Left lung (tissue), 10 donors: ENCODE data around the gene RYR3. TPM values are rescaled to one million over a fixed set of nuclear protein-coding genes. Genes with fewer than 3 reads are reported as not detected.

ENCODE experiments used
- ATAC-seq: fragments of 200-7000 bp; cut with Tn5 transposase; one replicate; pipeline ENCODE4 v1.9.1; 2020; ENCODE audit warnings: moderate library complexity
- DNase-seq, 4 donors: peaks; one replicate each; pipeline ENCODE4 v3.0.0-alpha.2; 2013 to 2020
- H3K27ac ChIP-seq, 2 donors: fragments of 200-600 bp; sonication (generic) in 1 of 2; one replicate each; pipeline versions ENCODE4 v1.5.0 to v1.8.0; 2020 to 2021
- H3K27me3 ChIP-seq, 2 donors: fragments of 200-600 bp; sonication (generic) in 1 of 2; one replicate each; pipeline versions ENCODE4 v1.5.0 to v1.8.0; 2020 to 2021
- H3K36me3 ChIP-seq, 2 donors: fragments of 200-600 bp; sonication (generic) in 1 of 2; one replicate each; pipeline versions ENCODE4 v1.5.0 to v1.8.0; 2020 to 2021
- H3K4me1 ChIP-seq, 2 donors: fragments of 200-600 bp; one replicate each; pipeline ENCODE4 v1.8.0; 2021
- H3K4me3 ChIP-seq, 2 donors: fragments of 200-600 bp; sonication (generic) in 1 of 2; one replicate each; pipeline versions ENCODE4 v1.5.0 to v1.8.0; 2020 to 2021; ENCODE audit warnings: mild to moderate bottlenecking in 1 of 2
- H3K9me3 ChIP-seq, 2 donors: fragments of 200-600 bp; sonication (generic) in 1 of 2; one replicate each; pipeline versions ENCODE4 v1.5.0 to v1.8.0; 2020 to 2021
- intact Hi-C, 2 donors: fragments of 100-400 bp; cut with DNase I; formaldehyde crosslinking; loops; one replicate each; pipeline versions ENCODE4 v1.11.2 to v1.14.2; 2022
- polyA plus RNA-seq, 6 donors: library from polyadenylated mRNA; unstranded; fragments of 120-200 nt; gene quantifications; one replicate each; pipeline ENCODE4 v1.2.1, GENCODE V29; 2013; ENCODE audit not compliant: insufficient read length in 6 of 6
- total RNA-seq, 2 donors: library from RNA; stranded (reverse); fragmentation: NEBNext Ultra II Directional; extraction: Animal tissue kit (Norgen Biotek cat#: 25700); gene quantifications; one replicate each; pipeline ENCODE4 v1.2.1, GENCODE V29; 2021
- TF ChIP-seq, protein P1 (sequence below), 2 donors: fragments of 200-600 bp; sonication (generic) in 1 of 2; IDR thresholded peaks; one replicate each; pipeline versions ENCODE4 v1.5.0 to v1.8.0; 2021; ENCODE audit warnings: antibody characterized with exemption in 2 of 2
- donor health status: DM: no; HTN: yes; CAD: no.
- donor health status: DM: no; HTN: no; CAD: no.

RYR3 gene
- total and polyA plus RNA-seq, 8 donors: 0.24 to 12.6 (median 8.6) TPM

GRCh38 chr15:33710748-33711147 lies 400.0 kb downstream of the RYR3 start:
- ATAC-seq (no peak), DNase-seq (no peak)
- H3K4me1 ChIP-seq: no peaks in the 10 kb centered on the region
- peaks cover 0 to 23% of the 10 kb centered on the region in 2 donors for H3K9me3 ChIP-seq
- H3K27me3 ChIP-seq: no peaks in the 10 kb centered on the region
- H3K27ac ChIP-seq: no peak overlapping the region
- no peak overlapping the region for H3K4me3 ChIP-seq
- TF ChIP-seq, protein P1, sequence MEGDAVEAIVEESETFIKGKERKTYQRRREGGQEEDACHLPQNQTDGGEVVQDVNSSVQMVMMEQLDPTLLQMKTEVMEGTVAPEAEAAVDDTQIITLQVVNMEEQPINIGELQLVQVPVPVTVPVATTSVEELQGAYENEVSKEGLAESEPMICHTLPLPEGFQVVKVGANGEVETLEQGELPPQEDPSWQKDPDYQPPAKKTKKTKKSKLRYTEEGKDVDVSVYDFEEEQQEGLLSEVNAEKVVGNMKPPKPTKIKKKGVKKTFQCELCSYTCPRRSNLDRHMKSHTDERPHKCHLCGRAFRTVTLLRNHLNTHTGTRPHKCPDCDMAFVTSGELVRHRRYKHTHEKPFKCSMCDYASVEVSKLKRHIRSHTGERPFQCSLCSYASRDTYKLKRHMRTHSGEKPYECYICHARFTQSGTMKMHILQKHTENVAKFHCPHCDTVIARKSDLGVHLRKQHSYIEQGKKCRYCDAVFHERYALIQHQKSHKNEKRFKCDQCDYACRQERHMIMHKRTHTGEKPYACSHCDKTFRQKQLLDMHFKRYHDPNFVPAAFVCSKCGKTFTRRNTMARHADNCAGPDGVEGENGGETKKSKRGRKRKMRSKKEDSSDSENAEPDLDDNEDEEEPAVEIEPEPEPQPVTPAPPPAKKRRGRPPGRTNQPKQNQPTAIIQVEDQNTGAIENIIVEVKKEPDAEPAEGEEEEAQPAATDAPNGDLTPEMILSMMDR (IDR thresholded peaks at IDR 0.05): no peak
- intact Hi-C loops: no loop called here
- no peaks in the 10 kb centered on the region for H3K36me3 ChIP-seq

GRCh38 chr15:33716025-33716424 lies 405.3 kb downstream of the RYR3 start:
- Histone ChIP-seq H3K36me3 (no peaks in the 10 kb centered on the region), H3K4me1 (no peaks in the 10 kb centered on the region), H3K4me3 (no peak overlapping the region), H3K27me3 (no peaks in the 10 kb centered on the region), H3K27ac (no peak overlapping the region), H3K9me3 (peaks cover 0 to 9% of the 10 kb centered on the region in 2 donors)
- ATAC-seq (no peak), DNase-seq (no peak)
- intact Hi-C loops: no loop called here
- TF ChIP-seq, protein P1 (IDR thresholded peaks at IDR 0.05): no peak

- intact Hi-C loops: no loop called here
- Histone ChIP-seq H3K36me3 (no peaks in the 10 kb centered on the region), H3K4me1 (no peaks in the 10 kb centered on the region), H3K9me3 (no peaks in the 10 kb centered on the region), H3K4me3 (no peak overlapping the region), H3K27ac (no peak overlapping the region), H3K27me3 (no peaks in the 10 kb centered on the region)
- ATAC-seq (no peak), DNase-seq (no peak)
- TF ChIP-seq, protein P1 (IDR thresholded peaks at IDR 0.05): no peak
Measured at GRCh38 chr15:33720952-33721351, 410.2 kb downstream of the RYR3 start.

DNA sequence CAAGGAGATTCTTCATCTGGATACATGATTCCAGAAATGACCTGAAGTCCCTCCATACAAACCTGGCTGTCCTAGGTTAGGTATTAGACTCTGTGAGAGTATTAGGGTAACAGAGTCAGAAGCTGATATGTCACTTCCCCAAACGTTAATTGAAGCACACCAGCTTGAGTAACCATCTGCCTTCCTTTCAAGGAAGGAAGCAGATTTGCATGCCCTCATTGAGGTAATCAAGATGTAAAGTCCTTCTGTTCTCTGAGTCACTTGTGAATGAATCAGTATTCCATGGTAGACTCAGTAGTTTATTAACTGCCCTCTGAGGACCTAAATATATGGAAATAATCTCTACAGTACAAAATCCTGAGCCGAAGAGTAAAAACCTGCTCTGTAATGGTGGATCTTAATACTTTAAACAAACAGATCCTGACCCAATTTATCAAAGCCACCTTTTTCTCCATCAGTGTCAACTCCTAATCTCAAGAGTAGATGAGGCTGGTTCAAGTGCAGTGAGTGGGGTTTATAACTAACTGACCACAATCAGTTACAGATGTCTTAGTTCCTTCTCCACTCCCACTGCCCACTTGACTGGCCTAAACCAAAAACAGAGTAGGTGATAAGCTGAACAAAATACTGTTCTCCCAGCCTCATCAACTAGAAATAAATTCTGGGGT lies 411.4 kb downstream of the RYR3 start:
- Histone ChIP-seq H3K4me3 (no peak overlapping the region), H3K4me1 (no peaks in the 10 kb centered on the region), H3K9me3 (no peaks in the 10 kb centered on the region), H3K27ac (no peak overlapping the region), H3K27me3 (no peaks in the 10 kb centered on the region), H3K36me3 (no peaks in the 10 kb centered on the region)
- ATAC-seq (peak; percentile 26), DNase-seq (no peak)
- intact Hi-C loops: no loop called here
- TF ChIP-seq, protein P1 (IDR thresholded peaks at IDR 0.05): no peak

DNA sequence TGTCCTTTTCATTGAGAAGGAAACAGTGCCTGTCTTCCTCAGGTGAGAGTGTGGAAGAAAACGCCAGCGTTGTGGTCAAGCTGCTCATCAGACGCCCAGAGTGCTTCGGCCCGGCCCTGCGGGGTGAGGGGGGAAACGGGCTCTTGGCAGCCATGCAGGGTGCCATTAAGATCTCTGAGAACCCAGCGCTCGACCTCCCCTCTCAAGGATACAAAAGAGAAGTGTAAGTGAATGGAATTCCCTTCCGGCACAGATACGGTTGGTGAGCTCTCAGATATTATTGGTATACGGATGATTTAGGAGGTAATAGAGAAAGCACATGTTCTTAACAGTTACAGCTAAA lies 411.9 kb downstream of the RYR3 start:
- DNase-seq (no peak), ATAC-seq (no peak)
- H3K27ac ChIP-seq: no peak overlapping the region
- H3K4me1 ChIP-seq: no peaks in the 10 kb centered on the region
- H3K27me3 ChIP-seq: no peaks in the 10 kb centered on the region
- intact Hi-C loops: no loop called here
- H3K4me3 ChIP-seq: no peak overlapping the region
- H3K36me3 ChIP-seq: no peaks in the 10 kb centered on the region
- H3K9me3 ChIP-seq: no peaks in the 10 kb centered on the region
- TF ChIP-seq, protein P1 (IDR thresholded peaks at IDR 0.05): no peak
